GM19351 (cell line): ENCODE data around the gene SLC18B1.

Source experiments
- ATAC-seq: cut with Tn5 transposase; IDR thresholded peaks from one replicate; pipeline ENCODE4 v1.9.1; 2021; ENCODE audit warnings: mild to moderate bottlenecking, moderate library complexity; ENCODE audit not compliant: unreplicated experiment

Gene SLC18B1

GRCh38 chr6:132797951-132798868 lies at the start of gene SLC18B1:
TSS of gene SLC18B1 (minus strand) at chr6:132798637. CDS start at chr6:132798456, 181 bp downstream.
- ATAC-seq, result peak; percentile 46

GRCh38 chr6:132843316-132844035 lies 45.0 kb upstream of the SLC18B1 start:
- no peak for ATAC-seq

GRCh38 chr6:132841966-132842365 lies 43.5 kb upstream of the SLC18B1 start:
- ATAC-seq, result no peak

- ATAC-seq, result no peak
Measured at GRCh38 chr6:132832891-132833290, 34.5 kb upstream of the SLC18B1 start.

GRCh38 chr6:132830334-132830751 lies 31.9 kb upstream of the SLC18B1 start:
- no peak for ATAC-seq

- no peak for ATAC-seq
Measured at GRCh38 chr6:132820629-132821381, 22.4 kb upstream of the SLC18B1 start.

GRCh38 chr6:132819405-132820161 lies 21.1 kb upstream of the SLC18B1 start:
- no peak for ATAC-seq

- no peak for ATAC-seq
Measured at GRCh38 chr6:132818404-132819359, 20.2 kb upstream of the SLC18B1 start.

GRCh38 chr6:132817554-132818403 lies 19.3 kb upstream of the SLC18B1 start:
- ATAC-seq, result no peak

- ATAC-seq, result no peak
Measured at GRCh38 chr6:132816660-132817059, 18.2 kb upstream of the SLC18B1 start.

GRCh38 chr6:132814716-132815570 lies 16.5 kb upstream of the SLC18B1 start:
- ATAC-seq, result peak; percentile 5

GRCh38 chr6:132813173-132813856 lies 14.9 kb upstream of the SLC18B1 start:
- peak; percentile 34 for ATAC-seq

GRCh38 chr6:132812756-132813172 lies 14.3 kb upstream of the SLC18B1 start:
- ATAC-seq, result peak; percentile 10

GRCh38 chr6:132812255-132812732 lies 13.9 kb upstream of the SLC18B1 start:
- no peak for ATAC-seq

- no peak for ATAC-seq
Measured at GRCh38 chr6:132811276-132811675, 12.8 kb upstream of the SLC18B1 start.

- ATAC-seq, result no peak
Measured at GRCh38 chr6:132805548-132805947, 7.1 kb upstream of the SLC18B1 start.

- ATAC-seq, result no peak
Measured at GRCh38 chr6:132804251-132804650, 5.8 kb upstream of the SLC18B1 start.
